HepG2 (cell line): Measurements from ENCODE around the gene HSPA5. TPM values are rescaled to one million over a fixed set of nuclear protein-coding genes. Genes with fewer than 3 reads are reported as not detected.

Experiments used
- BCLAF1 ChIP-seq: fragments of 450-650 bp; IDR thresholded peaks from 2 replicates; pipeline ENCODE4 v1.6.1; 2017; ENCODE audit warnings: mild to moderate bottlenecking
- KMT2A ChIP-seq: sonication (generic); formaldehyde crosslinking; IDR thresholded peaks from 2 replicates; pipeline ENCODE4 v1.4.0; 2020; ENCODE audit warnings: missing genetic modification reagents
- MIER3 ChIP-seq: IDR thresholded peaks from 2 replicates; pipeline ENCODE4 v1.6.1; 2016; ENCODE audit warnings: missing compliant biosample characterization, borderline replicate concordance
- NFE2L1 ChIP-seq: sonication (generic); formaldehyde crosslinking; IDR thresholded peaks from 2 replicates; pipeline ENCODE4 v1.4.0; 2020; ENCODE audit warnings: missing genetic modification reagents, mild to moderate bottlenecking, borderline replicate concordance
- TBP ChIP-seq: sonication (generic); formaldehyde crosslinking; IDR thresholded peaks from 2 replicates; pipeline ENCODE4 v1.5.0; 2020; ENCODE audit warnings: missing genetic modification reagents
- ZBTB7B ChIP-seq: sonication (generic); formaldehyde crosslinking; IDR thresholded peaks from 2 replicates; pipeline ENCODE4 v1.4.0; 2020; ENCODE audit warnings: missing genetic modification reagents
- ZFP36L2 ChIP-seq: sonication (generic); formaldehyde crosslinking; IDR thresholded peaks from 2 replicates; pipeline ENCODE4 v1.4.0; 2020; ENCODE audit warnings: missing genetic modification reagents
- ZFYVE20 ChIP-seq: sonication (generic); formaldehyde crosslinking; IDR thresholded peaks from 2 replicates; pipeline ENCODE4 v1.8.0; 2023; ENCODE audit warnings: low read depth, mild to moderate bottlenecking, moderate library complexity, missing genetic modification reagents, borderline replicate concordance
- ZNF670 ChIP-seq: sonication (generic); formaldehyde crosslinking; IDR thresholded peaks from 2 replicates; pipeline ENCODE4 v1.8.0; 2022; ENCODE audit warnings: mild to moderate bottlenecking, missing genetic modification reagents, borderline replicate concordance
- ZNF788 ChIP-seq: sonication (generic); formaldehyde crosslinking; IDR thresholded peaks from 2 replicates; pipeline ENCODE4 v1.5.0; 2020; ENCODE audit warnings: mild to moderate bottlenecking, missing genetic modification reagents, borderline replicate concordance
- polyA plus RNA-seq, 8 experiments: library from polyadenylated mRNA; depleted of rRNA in 3 of 8; stranded (reverse) in 7 of 8; unstranded in 1 of 8; fragments of >200 nt; fragmentation: Illumina TruSeq in 4 of 8; extraction: Trizol in 4 of 8; gene quantifications; 2 replicates each; pipeline versions ENCODE4 v1.2.1 to v1.2.3, GENCODE V29; 2011 to 2016; ENCODE audit warnings: low read depth in 4 of 8, missing spikeins in 1 of 8, mixed read lengths in 1 of 8; ENCODE audit not compliant: insufficient read depth in 1 of 8
- total RNA-seq, 5 experiments: library from RNA; depleted of rRNA; stranded (reverse); fragments of >200 nt; fragmentation: Illumina TruSeq; extraction: Trizol; gene quantifications; 2 replicates each; pipeline ENCODE4 v1.2.3, GENCODE V29; 2016; ENCODE audit warnings: low read depth in 1 of 5
- TF ChIP-seq, protein P1 (sequence below), 2 experiments: sonication (generic) in 1 of 2; formaldehyde crosslinking in 1 of 2; IDR thresholded peaks; 2 replicates each; pipeline versions ENCODE4 v1.5.1 to v1.6.1; 2011 to 2020; ENCODE audit warnings: borderline replicate concordance in 1 of 2, low read depth in 1 of 2, low read length in 1 of 2, mild to moderate bottlenecking in 1 of 2, missing genetic modification reagents in 1 of 2, moderate library complexity in 1 of 2
- TF ChIP-seq, protein P2 (sequence below), 2 experiments: sonication (generic) in 1 of 2; formaldehyde crosslinking in 1 of 2; IDR thresholded peaks; 2 replicates each; pipeline versions ENCODE4 v1.6.1 to v1.9.0; 2014 to 2022; ENCODE audit warnings: antibody characterized with exemption in 1 of 2, borderline replicate concordance in 1 of 2, inconsistent platforms in 1 of 2, low read depth in 1 of 2, missing genetic modification reagents in 1 of 2
- TF ChIP-seq, protein P3 (sequence below): sonication (generic); formaldehyde crosslinking; IDR thresholded peaks from 2 replicates; pipeline ENCODE4 v1.9.0; 2021; ENCODE audit warnings: missing genetic modification reagents, mild to moderate bottlenecking, borderline replicate concordance

HSPA5 gene
- total and polyA plus RNA-seq, 2 of the 13 experiments (the other 11 are each of a cell fraction or from before 2014, with no cell fraction given) = 201 to 206 TPM

- TF ChIP-seq ZFP36L2 = no peak
- TF ChIP-seq ZBTB7B = no peak
- no peak for TF ChIP-seq BCLAF1
- TF ChIP-seq TBP (CRISPR knock-in tag) = no peak
- TF ChIP-seq, protein P1, sequence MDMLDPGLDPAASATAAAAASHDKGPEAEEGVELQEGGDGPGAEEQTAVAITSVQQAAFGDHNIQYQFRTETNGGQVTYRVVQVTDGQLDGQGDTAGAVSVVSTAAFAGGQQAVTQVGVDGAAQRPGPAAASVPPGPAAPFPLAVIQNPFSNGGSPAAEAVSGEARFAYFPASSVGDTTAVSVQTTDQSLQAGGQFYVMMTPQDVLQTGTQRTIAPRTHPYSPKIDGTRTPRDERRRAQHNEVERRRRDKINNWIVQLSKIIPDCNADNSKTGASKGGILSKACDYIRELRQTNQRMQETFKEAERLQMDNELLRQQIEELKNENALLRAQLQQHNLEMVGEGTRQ (IDR thresholded peaks at IDR 0.05; ENCODE audit: low read depth, low read length) = no peak
- TF ChIP-seq, protein P1 (CRISPR knock-in tag; IDR thresholded peaks at IDR 0.05; ENCODE audit: borderline replicate concordance) = no peak
- no peak for TF ChIP-seq ZNF788
- no peak for TF ChIP-seq ZFYVE20
- TF ChIP-seq, protein P2, sequence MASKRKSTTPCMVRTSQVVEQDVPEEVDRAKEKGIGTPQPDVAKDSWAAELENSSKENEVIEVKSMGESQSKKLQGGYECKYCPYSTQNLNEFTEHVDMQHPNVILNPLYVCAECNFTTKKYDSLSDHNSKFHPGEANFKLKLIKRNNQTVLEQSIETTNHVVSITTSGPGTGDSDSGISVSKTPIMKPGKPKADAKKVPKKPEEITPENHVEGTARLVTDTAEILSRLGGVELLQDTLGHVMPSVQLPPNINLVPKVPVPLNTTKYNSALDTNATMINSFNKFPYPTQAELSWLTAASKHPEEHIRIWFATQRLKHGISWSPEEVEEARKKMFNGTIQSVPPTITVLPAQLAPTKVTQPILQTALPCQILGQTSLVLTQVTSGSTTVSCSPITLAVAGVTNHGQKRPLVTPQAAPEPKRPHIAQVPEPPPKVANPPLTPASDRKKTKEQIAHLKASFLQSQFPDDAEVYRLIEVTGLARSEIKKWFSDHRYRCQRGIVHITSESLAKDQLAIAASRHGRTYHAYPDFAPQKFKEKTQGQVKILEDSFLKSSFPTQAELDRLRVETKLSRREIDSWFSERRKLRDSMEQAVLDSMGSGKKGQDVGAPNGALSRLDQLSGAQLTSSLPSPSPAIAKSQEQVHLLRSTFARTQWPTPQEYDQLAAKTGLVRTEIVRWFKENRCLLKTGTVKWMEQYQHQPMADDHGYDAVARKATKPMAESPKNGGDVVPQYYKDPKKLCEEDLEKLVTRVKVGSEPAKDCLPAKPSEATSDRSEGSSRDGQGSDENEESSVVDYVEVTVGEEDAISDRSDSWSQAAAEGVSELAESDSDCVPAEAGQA (IDR thresholded peaks at IDR 0.05; ENCODE audit: low read depth) = no peak
- TF ChIP-seq, protein P2 (CRISPR knock-in tag; IDR thresholded peaks at IDR 0.05; ENCODE audit: borderline replicate concordance) = no peak
- TF ChIP-seq ZNF670 = 0 out of 2 replicates have a peak, but pooled peaks have one; percentile 52
- no peak for TF ChIP-seq KMT2A
- TF ChIP-seq, protein P3, sequence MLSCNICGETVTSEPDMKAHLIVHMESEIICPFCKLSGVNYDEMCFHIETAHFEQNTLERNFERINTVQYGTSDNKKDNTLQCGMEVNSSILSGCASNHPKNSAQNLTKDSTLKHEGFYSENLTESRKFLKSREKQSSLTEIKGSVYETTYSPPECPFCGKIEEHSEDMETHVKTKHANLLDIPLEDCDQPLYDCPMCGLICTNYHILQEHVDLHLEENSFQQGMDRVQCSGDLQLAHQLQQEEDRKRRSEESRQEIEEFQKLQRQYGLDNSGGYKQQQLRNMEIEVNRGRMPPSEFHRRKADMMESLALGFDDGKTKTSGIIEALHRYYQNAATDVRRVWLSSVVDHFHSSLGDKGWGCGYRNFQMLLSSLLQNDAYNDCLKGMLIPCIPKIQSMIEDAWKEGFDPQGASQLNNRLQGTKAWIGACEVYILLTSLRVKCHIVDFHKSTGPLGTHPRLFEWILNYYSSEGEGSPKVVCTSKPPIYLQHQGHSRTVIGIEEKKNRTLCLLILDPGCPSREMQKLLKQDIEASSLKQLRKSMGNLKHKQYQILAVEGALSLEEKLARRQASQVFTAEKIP = no peak
- TF ChIP-seq MIER3 (CRISPR knock-in tag) = peak; percentile 77; the same call in 1 of the 2 replicates
- TF ChIP-seq NFE2L1 (CRISPR knock-in tag) = no peak
Observed at GRCh38 chr9:125272697-125273096, 31.6 kb upstream of the HSPA5 start (continued).
